HG03575 (cell line): ENCODE results near the gene STKLD1.
"Not testable (repeated sequence)": the region's sequence is repeated elsewhere in the genome, so short reads cannot be mapped to it uniquely, and the experiment has no call there.

Experiments used
- ATAC-seq: cut with Tn5 transposase; IDR thresholded peaks from one replicate; pipeline ENCODE4 v1.9.1; 2021; ENCODE audit not compliant: unreplicated experiment, insufficient number of reproducible peaks, low FRiP score; ENCODE audit errors: extremely low read depth

The STKLD1 gene

DNA sequence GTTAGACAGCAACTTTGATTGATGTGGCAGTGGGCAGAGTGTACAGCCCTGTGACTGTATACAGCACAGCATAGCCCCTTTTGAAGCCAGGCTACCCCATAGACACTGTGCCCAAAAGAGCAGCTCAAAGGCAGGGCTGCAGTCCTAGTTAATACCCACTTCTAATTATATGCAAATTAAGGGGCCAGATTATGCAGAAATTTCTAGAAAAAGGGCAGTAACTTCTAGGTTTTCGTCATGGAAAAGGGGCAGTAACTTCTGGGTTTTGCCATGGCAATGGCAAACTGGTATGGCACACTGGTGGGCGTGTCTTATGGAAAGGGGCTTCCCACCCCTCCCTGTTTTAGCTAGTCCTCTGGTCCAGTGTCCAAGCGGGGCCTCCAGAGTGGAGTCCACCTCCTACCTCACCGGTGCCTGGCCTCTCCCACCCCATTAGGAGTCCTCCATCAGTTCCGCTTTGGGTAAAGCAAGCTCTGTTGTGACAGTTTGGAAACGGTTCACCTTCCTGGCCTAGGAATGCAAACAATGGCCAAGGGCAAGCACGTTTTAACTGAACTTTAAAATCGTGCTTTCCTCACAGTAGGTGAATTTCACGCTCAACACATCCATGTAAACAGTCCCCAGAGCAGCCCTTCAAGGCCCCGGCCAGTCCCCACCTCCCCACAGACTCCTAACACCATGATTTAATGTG is 51.6 kb downstream of the STKLD1 start:
- ATAC-seq, result no peak

DNA sequence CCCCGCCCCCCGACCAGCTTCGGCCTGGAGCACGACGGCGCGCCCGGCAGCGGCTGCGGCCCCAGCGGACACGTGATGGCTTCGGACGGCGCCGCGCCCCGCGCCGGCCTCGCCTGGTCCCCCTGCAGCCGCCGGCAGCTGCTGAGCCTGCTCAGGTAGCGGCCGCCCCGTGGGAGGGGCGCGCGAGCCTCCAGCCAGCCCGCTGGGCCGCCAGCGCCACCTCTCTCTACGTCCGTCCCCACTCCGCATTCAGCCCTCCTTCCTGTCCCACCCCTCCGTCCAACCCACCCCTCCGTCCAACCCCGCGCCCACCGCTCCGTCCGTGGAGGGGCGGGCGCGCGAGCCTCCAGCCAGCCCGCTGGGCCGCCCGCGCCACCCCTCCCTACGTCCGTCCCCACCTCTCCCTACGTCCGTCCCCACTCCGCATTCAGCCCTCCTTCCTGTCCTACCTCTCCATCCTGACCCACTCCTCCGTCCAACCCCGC is 52.5 kb downstream of the STKLD1 start:
- no peak for ATAC-seq

DNA sequence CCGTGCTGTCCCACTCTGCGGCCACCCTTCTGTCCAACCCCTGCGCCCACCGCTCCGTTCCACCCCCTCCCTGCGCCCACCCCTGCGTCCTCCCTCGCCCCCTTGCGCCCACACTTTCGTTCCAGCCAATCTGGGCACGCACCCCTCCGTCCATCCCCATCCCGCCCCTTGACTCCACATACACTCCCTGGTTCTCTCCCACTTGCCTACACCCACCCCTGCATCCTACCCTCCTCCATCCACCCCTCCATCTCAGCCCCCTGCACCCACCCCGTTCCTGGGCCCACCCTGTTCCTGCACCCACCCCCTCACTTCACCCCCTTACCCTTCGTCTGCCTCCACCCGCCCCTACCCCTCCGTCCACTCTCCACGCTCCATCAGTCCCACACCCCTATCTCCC is 53.0 kb downstream of the STKLD1 start:
- ATAC-seq, result no peak

DNA sequence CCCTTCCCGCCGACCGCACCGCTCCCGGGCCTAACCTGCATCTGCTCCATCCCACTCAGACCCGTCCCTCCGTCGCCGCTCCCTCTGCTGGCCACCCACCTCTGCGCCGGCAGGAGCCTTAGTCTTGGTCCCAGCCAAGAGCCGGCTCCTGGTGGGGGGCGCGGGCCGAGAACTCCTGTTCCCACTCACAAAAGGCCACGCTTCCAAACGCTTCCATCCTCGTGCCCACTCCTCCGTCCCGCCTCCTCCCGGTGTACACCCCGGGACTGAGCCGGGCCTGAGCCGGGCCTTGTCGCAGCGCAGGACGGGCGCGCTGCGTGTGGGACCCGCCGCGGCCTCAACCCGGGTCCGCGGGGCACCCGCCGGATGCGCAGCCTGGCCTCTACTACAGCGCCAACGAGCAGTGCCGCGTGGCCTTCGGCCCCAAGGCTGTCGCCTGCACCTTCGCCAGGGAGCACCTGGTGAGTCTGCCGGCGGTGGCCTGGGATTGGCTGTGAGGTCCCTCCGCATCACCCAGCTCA is 53.5 kb downstream of the STKLD1 start:
- no peak for ATAC-seq

DNA sequence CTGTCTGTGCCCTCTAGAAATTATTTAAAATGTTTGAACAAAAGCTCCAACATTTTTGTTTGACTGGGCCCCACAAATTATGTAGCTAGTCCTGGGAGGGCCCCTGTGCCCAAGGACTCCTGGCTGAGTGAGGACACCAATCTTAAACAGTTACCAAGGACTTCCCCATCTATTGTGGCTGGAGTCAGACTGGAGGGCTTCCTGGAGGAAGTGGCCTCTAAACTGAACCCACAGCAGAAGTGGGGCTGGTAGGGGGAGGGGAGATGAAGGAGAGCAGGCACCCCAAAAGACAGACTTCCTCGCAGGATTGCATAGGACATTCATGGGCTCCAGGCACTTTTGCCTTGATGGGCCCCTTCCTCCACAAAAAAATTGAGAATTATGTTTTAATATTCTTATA is 54.1 kb downstream of the STKLD1 start:
- no peak for ATAC-seq

DNA sequence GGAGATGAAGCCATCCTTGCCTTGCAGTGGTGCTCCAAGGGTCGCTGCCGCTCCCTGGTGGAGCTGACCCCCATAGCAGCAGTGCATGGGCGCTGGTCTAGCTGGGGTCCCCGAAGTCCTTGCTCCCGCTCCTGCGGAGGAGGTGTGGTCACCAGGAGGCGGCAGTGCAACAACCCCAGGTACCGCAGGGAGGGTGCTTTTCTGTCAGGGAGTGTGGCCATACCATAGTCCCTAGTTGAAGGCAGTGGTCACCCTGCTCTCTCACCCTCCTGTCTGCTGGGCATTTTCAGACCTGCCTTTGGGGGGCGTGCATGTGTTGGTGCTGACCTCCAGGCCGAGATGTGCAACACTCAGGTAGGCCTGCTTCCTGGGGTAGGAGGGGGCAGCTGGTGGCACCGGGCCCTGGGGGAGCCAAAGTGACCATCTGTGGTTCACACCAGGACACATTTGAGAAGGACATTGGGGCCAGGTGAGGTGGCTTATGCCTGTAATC is 57.2 kb downstream of the STKLD1 start:
- no peak for ATAC-seq

DNA sequence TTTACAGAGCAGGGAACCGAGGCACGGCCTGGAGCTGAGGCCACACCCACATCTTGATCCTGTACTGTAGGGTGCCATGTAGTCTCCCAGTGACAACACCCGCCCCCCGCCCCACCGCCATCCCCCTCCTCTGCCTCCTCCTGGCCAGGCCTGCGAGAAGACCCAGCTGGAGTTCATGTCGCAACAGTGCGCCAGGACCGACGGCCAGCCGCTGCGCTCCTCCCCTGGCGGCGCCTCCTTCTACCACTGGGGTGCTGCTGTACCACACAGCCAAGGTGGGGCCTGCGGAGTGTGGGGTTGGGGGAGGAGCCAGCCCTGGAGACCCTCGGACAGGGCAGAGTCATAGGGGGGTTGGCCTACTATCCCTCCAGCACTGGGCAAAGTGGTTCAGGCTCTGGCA is 60.5 kb downstream of the STKLD1 start:
- no peak for ATAC-seq

DNA sequence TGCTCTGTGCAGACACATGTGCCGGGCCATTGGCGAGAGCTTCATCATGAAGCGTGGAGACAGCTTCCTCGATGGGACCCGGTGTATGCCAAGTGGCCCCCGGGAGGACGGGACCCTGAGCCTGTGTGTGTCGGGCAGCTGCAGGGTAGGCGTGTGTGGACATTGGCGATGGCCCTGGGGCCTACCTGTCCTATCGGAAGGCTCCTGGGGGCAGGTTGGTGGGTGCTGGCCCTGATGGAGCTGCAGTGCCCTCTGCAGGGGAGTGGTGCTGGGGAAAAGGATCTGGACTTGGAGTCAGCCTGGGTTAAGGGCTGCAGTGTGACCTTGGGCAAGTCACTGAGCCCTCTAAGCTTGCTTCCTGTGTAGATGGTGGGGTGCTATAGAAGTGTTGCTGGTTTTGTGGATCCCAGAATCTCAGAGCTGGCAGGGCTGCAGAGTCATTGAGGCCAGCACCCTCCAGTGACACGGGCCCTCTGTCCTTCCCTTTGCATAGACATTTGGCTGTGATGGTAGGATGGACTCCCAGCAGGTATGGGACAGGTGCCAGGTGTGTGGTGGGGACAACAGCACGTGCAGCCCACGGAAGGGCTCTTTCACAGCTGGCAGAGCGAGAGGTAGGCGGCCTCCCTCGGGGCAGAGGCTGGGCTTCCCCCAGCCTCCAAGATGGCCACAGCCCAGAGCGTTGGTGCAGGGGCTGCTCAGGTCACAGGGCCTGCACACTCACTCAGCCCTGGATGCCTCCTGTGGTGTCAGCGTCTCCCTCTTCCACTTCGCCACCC is 61.8 kb downstream of the STKLD1 start:
- no peak for ATAC-seq

DNA sequence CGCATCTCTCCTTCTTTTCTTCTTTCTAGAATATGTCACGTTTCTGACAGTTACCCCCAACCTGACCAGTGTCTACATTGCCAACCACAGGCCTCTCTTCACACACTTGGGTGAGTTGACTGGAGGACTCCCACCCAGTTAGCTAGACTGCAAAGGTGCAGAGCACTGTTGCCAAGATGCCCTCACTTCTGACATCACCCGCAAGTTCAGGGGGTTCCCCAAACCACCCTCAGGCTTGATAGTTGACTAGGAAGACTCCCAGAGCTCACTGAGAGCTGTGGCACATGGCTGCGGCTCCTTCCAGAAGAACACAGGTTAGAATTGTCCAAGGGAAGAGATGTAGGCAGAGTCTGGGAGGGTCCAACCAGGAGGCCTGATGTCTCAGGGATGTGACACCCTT is 63.2 kb downstream of the STKLD1 start:
- no peak for ATAC-seq

DNA sequence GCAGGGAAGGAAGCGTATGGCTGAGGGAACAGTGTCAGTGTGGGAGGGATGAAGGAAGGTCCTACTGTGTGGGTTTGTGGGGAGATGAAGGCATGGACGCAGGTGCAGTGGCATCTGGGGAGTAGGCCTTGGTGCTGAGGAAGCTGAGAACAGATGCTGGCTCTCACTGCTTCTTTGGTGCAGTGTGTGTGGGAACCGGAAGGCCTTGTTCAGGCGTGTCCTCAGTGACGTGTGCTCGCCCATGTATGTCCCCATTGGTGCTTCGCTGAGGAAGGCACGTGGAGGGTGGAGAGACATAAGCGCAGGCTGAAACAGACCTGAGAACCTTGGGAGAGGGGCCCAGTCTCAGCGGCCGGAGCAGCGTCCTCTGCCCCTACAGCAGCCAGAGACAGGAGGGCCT is 64.7 kb downstream of the STKLD1 start:
- no peak for ATAC-seq

DNA sequence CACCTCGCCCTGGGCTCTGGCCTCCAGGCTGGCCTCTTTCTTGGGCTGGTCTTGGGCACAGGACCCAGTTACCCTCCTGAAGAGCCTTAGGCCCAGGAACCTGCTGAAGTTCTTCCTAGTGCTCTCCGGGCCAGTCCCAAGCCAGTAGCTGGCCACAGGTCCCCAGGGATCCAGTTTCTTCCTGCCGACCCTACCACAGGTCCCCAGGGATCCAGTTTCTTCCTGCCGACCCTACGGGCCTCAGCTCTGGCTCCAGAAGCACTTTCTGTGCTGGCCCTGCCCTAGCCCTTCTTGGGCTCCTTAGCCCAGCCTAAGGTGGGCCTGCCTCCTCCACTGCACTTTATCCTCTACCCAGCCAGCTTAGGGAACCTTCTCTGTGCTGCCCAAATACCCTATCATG is 65.4 kb downstream of the STKLD1 start:
- ATAC-seq, result no peak

DNA sequence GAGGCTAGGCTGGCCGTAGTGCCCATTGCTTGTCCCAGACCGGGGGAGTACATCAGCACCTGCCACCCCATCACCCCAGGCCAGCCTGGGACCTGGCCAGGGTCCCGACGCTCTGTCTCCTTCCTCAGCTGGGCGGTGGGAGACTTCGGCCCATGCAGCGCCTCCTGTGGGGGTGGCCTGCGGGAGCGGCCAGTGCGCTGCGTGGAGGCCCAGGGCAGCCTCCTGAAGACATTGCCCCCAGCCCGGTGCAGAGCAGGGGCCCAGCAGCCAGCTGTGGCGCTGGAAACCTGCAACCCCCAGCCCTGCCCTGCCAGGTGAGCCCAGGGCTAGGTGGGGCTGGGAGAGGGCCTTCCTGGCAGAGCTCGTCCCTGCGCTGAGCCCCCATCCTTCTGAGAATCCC is 67.1 kb downstream of the STKLD1 start:
- ATAC-seq, result no peak

DNA sequence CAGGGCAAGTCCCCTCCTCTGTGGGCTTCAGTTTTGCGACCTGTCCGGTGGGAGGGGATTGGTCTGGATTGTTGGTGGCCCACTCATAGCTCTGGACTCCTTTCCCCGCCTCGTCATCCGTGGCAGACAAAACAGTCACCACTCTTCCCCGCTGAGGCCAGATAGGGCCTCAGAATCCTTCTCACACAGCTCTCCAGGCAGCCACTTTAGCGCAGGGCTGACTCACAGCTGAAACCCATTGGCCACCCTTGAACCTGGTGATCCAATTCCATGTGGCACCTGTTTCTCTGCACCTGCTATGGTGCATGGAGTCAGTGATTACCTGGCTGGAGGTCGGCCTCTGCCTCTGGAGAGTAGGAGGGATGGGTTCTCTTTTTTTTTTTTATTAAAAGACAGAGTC is 67.8 kb downstream of the STKLD1 start:
- no peak for ATAC-seq

DNA sequence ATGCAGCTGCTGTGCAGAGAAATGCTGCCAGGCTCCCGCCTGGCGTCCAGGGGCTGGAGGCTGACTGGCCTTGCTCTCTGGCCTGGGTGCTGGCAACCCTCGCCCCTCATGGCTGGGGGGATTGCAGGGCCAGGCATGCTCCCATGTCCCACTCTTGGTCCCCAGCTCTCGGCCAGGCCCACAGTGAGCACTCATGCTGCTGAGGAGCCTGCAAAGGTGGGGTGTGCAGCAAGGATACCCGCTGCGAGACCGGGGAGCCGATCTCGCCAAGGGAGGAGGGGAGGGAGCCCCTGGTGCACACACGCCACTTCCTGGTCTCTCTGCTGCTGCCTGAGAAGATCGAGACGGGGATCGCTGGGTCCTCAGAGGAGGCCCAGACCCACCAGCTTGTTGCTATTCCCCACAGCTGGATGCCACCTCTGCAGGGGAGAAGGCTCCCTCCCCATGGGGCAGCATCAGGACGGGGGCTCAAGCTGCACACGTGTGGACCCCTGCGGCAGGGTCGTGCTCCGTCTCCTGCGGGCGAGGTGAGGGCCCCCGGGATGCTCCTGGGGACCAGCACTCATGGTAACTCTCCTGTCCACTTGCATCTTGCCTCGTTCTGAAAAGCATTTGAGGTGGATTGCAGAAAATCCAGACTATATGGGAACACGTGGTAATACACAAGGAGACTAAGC is 69.3 kb downstream of the STKLD1 start:
- ATAC-seq, result no peak

DNA sequence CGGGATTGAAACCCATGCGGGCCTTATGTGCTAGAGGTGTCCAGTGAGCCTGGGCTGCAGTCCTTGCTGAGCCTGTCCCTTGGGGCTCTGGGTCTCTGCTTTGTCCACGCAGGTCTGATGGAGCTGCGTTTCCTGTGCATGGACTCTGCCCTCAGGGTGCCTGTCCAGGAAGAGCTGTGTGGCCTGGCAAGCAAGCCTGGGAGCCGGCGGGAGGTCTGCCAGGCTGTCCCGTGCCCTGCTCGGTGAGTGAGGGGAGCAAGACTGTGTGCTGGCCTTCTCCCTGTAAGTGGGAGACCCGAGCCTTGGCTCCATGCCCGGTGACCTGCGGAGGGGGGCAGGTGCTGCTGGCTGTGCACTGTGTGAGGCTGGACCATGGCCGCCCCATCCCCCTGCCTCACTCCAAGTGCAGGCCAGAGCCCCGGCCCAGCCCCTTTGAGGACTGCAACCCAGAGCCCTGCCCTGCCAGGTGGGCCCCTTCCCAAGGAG is 72.4 kb downstream of the STKLD1 start:
- ATAC-seq, result no peak

DNA sequence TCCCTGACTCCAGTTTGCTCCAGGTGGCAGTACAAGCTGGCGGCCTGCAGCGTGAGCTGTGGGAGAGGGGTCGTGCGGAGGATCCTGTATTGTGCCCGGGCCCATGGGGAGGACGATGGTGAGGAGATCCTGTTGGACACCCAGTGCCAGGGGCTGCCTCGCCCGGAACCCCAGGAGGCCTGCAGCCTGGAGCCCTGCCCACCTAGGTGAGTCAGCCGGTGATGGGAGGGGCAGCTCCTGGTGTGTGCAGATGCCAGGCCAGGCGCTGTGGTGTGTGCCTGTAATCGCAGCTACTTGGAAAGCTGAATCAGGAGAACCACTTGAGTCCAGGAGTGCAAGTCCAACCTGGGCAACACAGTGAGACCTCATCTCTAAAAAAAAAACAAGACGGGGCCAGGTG is 73.6 kb downstream of the STKLD1 start:
- no peak for ATAC-seq

DNA sequence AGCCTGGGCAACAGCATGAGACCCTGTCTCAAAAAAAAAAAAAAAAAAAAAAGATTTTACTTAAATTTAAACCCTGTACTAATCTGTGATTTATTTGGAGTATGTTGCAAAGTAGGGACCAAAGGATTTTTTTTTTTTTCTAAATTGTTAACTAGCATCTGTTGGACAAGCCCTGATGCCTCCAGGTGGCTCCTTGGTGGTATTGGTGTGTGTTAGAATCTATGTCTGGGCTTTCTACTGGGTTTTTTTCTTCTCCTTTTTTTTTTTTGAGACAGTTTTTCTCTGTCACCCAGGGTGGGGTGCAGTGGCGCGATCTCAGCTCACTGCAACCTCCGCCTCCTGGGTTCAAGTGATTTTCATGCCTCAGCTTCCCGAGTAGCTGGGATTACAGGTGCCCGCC is 75.7 kb downstream of the STKLD1 start:
- ATAC-seq, result not testable (repeated sequence)

DNA sequence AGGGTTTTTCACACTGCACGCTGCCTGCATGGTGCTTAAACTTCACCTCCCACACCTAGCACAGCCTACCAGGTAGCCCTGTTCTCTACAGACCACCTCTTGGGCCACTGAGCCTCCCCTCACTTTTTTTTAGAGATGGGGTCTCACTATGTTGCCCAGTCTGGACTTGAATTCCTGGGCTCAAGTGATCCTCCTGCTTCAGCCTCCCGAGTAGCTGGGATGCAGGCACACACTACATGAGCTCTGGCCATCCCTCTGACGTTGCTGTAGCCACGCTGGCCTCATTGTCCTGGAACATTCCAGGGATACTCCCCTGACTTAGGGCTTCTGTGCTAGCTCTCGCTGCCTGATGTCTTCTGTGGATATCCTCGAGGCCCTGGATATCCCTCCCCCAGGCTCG is 76.4 kb downstream of the STKLD1 start:
- ATAC-seq, result no peak

DNA sequence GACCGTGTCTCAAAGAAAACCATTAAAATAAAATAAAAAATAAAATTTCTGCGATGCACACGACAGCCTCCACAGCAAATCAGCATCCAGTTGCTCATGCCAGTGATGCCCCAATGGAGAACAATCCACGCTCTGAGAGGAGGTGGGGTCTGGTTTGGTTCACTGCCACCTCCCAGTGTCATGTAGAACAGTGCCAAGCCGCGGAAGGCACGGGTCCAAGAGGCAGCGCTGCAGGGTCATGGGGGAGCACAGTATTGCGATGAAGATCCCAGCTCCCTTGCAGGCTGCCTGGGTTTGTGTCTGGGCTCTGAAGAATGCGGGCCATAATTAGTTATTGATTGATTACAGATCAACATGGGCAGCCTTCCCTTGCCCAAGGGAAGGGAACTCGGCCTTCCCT is 77.5 kb downstream of the STKLD1 start:
- no peak for ATAC-seq

DNA sequence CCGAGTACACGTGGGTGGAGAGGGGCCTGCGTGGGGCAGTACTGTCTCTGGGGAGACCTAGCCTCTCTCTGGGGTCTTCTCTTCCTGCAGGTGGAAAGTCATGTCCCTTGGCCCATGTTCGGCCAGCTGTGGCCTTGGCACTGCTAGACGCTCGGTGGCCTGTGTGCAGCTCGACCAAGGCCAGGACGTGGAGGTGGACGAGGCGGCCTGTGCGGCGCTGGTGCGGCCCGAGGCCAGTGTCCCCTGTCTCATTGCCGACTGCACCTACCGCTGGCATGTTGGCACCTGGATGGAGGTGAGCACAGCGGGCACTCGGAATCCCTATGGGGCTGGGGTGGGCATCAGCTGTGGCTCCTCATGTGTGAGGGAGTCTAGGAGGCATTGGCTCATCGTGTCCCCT is 78.2 kb downstream of the STKLD1 start:
- ATAC-seq, result no peak
